Lung (tissue), 12 donors: Measurements from ENCODE around the gene RDX. TPM values are rescaled to one million over a fixed set of nuclear protein-coding genes. Genes with fewer than 3 reads are reported as not detected.

Experiments
- ATAC-seq: fragments of 200-7000 bp; cut with Tn5 transposase; one replicate; pipeline ENCODE4 v1.9.1; 2020; ENCODE audit warnings: moderate number of reproducible peaks; ENCODE audit not compliant: insufficient read depth, low FRiP score
- DNase-seq, 3 donors: peaks; one replicate each; pipeline ENCODE4 v3.0.0-alpha.2; 2013 to 2017
- H3K27ac ChIP-seq, 2 donors: one replicate each; pipeline ENCODE4 v1.5.1; 2013; ENCODE audit warnings: mild to moderate bottlenecking in 2 of 2, moderate library complexity in 2 of 2, control low read depth in 1 of 2, inconsistent platforms in 1 of 2, low read depth in 1 of 2, low read length in 1 of 2
- H3K27me3 ChIP-seq, 3 donors: one replicate each; pipeline ENCODE4 v1.5.1; 2013; ENCODE audit warnings: low read length in 2 of 3; ENCODE audit not compliant: control insufficient read depth in 3 of 3, insufficient read depth in 3 of 3
- H3K36me3 ChIP-seq, 4 donors: one replicate each; pipeline ENCODE4 v1.5.1; 2013; ENCODE audit warnings: low read length in 4 of 4, mild to moderate bottlenecking in 1 of 4, moderate library complexity in 1 of 4; ENCODE audit not compliant: control insufficient read depth in 4 of 4, insufficient read depth in 4 of 4
- H3K4me1 ChIP-seq, 5 donors: one replicate each; pipeline ENCODE4 v1.5.1; 2013; ENCODE audit warnings: low read length in 5 of 5, mild to moderate bottlenecking in 2 of 5, moderate library complexity in 1 of 5; ENCODE audit not compliant: control insufficient read depth in 5 of 5, insufficient read depth in 5 of 5
- H3K4me3 ChIP-seq: one replicate; pipeline ENCODE4 v1.5.1; 2013; ENCODE audit warnings: mild to moderate bottlenecking, control low read depth, moderate library complexity
- H3K9ac ChIP-seq, 2 donors: one replicate each; pipeline ENCODE4 v1.5.1; 2013; ENCODE audit warnings: low read length in 2 of 2, control low read depth in 1 of 2; ENCODE audit not compliant: insufficient read depth in 1 of 2
- H3K9me3 ChIP-seq, 4 donors: one replicate each; pipeline ENCODE4 v1.5.1; 2013; ENCODE audit warnings: low read length in 3 of 4, mild to moderate bottlenecking in 1 of 4, moderate library complexity in 1 of 4; ENCODE audit not compliant: control insufficient read depth in 4 of 4, insufficient read depth in 3 of 4
- CTCF ChIP-seq: IDR thresholded peaks from 2 replicates; pipeline ENCODE4 v1.5.1; 2012; ENCODE audit warnings: mild to moderate bottlenecking; ENCODE audit errors: control extremely low read depth, extremely low read depth
- WGBS, 2 donors: extraction: QIAGEN DNeasy Blood & Tissue Kit; methylation state at CpG; one replicate each; pipeline ENCODE4 v1.1.7; 2013; 5-methylcytosine and 5-hydroxymethylcytosine counted together
- polyA plus RNA-seq, 2 donors: library from polyadenylated mRNA; stranded (reverse); fragments of 200-250 nt; gene quantifications; one replicate each; pipeline ENCODE4 v1.2.1, GENCODE V29; 2013
- total RNA-seq, 2 donors: library from RNA; depleted of rRNA in 1 of 2; stranded (reverse); fragments of >200 nt in 1 of 2; gene quantifications; one replicate each; pipeline ENCODE4 v1.2.1, GENCODE V29; 2014 to 2021
- donor health status: control.
- donor health status: control.
- donor health status: Bipolar disorder and iron deficiency.
- donor health status: healthy.
- donor health status: DM: yes; HTN: yes; CAD: no.

Gene RDX
- total and polyA plus RNA-seq, 4 donors = 21.8 to 144 (median 59.2) TPM

GRCh38 chr11:110250168-110250567 lies 46.2 kb downstream of the RDX start:
- H3K27me3 ChIP-seq = no peaks in the 10 kb centered on the region
- no peak overlapping the region for H3K27ac ChIP-seq
- no peaks in the 10 kb centered on the region for H3K9me3 ChIP-seq
- H3K4me3 ChIP-seq = no peak overlapping the region
- peaks cover 0 to 6% (median 0%) of the 10 kb centered on the region in 5 donors for H3K4me1 ChIP-seq
- DNase-seq (no peak), ATAC-seq (no peak)
- H3K9ac ChIP-seq = no peak overlapping the region
- peaks cover 5 to 26% (median 9%) of the 10 kb centered on the region in 4 donors for H3K36me3 ChIP-seq
- WGBS, 2 donors = 83 to 87% methylated on average over 2 of the region's 2 CpGs
- TF ChIP-seq CTCF = no peak

- no peak for TF ChIP-seq CTCF
- Histone ChIP-seq H3K4me1 (peaks cover 0 to 6% (median 0%) of the 10 kb centered on the region in 5 donors), H3K27ac (no peak overlapping the region), H3K36me3 (peaks cover 5 to 26% (median 9%) of the 10 kb centered on the region in 4 donors), H3K9ac (no peak overlapping the region), H3K4me3 (no peak overlapping the region), H3K9me3 (no peaks in the 10 kb centered on the region), H3K27me3 (no peaks in the 10 kb centered on the region)
- 79 to 86% methylated on average over 5 of the region's 5 CpGs for WGBS, 2 donors
- DNase-seq = no peak
- ATAC-seq = no peak
Observed at GRCh38 chr11:110249766-110250165, 46.6 kb downstream of the RDX start.

DNA sequence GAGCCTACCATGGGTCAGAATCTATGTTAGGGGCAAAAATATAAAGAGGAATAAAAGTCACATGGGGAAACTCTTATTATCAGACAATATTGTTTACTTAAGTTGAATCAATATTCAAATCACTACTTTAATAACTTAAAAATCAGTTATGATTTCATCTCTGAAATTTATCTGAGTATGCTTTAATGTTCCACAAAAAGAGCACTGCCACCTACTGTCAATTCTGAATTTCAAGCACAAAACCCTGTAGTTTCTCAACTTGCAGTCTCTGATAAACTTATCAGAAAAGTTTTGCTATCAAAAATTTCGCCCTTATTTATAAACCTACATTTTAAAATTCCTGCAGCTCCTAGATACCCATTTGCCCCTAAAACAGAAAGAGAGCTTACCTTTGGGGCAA lies 47.3 kb downstream of the RDX start:
- DNase-seq = peak in 2 of 3 donors; percentile 18 to 20
- 90 to 92% methylated on average over 1 of the region's 1 CpG for WGBS, 2 donors
- H3K36me3 ChIP-seq = peaks cover 2 to 23% (median 8%) of the 10 kb centered on the region in 4 donors
- H3K4me3 ChIP-seq = no peak overlapping the region
- no peak overlapping the region for H3K9ac ChIP-seq
- H3K4me1 ChIP-seq = peaks cover 0 to 6% (median 0%) of the 10 kb centered on the region in 5 donors
- no peak overlapping the region for H3K27ac ChIP-seq
- no peak for ATAC-seq
- no peaks in the 10 kb centered on the region for H3K27me3 ChIP-seq
- H3K9me3 ChIP-seq = no peaks in the 10 kb centered on the region
- no peak for TF ChIP-seq CTCF

DNA sequence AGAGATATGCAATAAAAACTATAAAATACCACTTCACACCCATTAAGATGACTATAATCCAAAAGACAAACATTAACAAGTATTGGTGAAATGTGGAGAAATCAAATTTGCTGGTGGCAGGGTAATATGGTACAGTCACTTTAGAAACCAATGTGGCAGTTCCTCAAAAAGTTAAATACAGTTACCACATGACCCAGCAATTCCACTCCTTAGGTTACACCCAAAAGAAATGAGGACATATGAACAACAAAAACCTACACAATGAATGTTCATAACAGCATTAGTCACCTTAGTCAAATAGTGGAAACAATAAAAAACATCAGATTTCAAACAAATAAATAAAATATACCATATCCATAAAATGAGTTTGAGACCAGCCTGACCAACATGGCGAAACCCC lies 52.6 kb downstream of the RDX start:
- H3K9ac ChIP-seq = no peak overlapping the region
- no peak overlapping the region for H3K27ac ChIP-seq
- no peaks in the 10 kb centered on the region for H3K4me1 ChIP-seq
- H3K4me3 ChIP-seq = no peak overlapping the region
- no peaks in the 10 kb centered on the region for H3K27me3 ChIP-seq
- 97 to 100% methylated on average over 1 of the region's 1 CpG for WGBS, 2 donors
- H3K36me3 ChIP-seq = peaks cover 3 to 27% (median 11%) of the 10 kb centered on the region in 4 donors
- ATAC-seq (no peak), DNase-seq (no peak)
- H3K9me3 ChIP-seq = no peaks in the 10 kb centered on the region
- TF ChIP-seq CTCF = no peak
